HG03575 (cell line): ENCODE measurements around the gene GBX1.

Experiments used
- ATAC-seq: cut with Tn5 transposase; IDR thresholded peaks from one replicate; pipeline ENCODE4 v1.9.1; 2021; ENCODE audit not compliant: unreplicated experiment, insufficient number of reproducible peaks, low FRiP score; ENCODE audit errors: extremely low read depth

GBX1 gene

DNA sequence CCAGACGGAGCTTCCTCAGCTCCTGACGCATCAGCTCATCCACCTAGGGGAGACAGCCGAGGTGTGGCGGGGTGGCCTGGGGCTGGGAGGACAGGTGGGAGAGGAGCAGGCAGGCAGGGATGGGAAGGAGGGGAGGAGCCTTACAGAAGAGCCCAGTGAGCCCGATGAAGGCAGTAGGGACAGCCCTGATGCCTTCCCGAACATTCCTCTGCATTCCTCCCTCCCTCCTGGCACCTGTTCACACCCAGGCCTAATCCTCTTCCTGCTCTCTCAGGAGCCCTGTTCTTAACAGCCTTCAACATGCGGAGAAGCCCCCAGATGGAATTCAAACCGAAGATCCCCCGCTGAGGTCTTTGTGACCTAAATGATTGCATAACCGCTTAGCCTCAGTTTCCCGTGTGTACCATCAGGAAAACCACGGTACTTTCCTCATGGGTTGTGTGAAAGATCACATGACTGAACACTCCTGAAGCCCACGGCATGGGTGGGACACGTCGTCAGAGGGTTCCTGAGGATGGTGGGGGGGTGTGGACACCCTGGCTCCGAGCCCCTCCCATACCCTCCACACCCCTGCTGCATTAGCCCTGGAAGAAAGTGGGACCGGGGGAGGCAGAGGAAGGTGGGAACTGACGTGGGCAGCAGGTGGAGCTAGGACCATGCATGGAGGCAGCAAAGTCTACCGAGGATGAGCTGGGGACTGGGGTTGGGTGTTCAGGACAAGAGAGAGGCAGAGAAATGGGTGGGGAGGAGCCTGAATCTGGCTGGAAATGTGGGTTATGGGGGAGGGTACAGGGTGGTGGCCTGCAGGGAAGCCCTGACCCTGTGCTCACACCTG, 28.3 kb upstream of the GBX1 start:
- no peak for ATAC-seq

DNA sequence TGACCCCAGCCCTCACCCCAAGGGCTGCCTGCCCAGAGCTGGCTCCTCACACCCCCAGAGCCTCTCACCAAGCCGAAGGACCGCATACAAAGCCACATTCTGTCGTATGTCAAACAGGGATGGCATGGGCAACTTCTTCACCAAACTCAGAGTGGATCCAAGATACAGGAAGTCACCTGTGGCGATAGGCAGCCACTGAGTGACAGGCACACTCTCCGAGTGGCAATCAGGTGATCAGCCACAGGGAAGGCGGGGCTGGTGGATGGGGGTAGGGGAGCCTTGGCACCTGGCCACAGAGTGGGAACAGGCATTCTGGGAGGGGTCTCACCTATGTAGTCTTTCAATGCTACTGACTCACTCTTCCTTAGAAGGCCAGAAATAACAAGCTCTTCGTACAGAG, 26.7 kb upstream of the GBX1 start:
- ATAC-seq = no peak

DNA sequence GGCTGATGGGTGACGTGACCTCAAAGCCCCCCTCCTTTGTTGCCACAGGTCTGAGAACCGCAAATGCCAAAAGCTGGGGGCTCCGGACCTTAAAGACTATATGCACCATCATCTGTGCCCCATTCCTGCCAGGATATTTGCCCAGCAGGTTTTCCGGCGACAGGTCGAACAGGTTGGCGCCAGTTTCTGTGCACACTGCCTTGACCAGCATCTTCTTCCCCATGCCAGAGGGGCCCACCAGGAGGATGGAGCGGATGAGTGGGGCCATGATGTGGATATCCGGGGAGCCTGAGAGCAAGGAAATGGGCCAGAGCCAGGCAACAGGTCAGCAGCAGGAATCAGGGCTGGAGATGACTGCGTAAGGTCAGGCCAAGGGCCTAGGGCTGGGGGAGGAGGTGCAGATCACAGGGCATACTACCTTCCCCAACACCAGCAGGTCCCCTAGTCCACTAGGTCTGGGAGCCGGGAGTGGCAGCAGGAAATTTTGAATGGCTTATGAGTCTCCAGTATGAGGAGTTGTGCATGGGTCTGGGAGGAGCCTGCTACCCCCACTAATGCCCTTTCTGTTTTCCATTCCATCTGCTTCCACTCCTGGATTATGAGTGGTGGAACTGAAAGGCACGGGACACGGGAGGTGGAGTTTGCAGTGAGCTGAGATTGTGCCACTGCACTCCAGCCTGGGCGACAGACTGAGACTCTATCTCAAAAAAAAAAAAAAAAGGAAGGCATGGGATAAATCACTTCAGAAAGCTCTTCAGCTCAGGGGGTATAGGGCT, 25.9 kb upstream of the GBX1 start:
- ATAC-seq = no peak

DNA sequence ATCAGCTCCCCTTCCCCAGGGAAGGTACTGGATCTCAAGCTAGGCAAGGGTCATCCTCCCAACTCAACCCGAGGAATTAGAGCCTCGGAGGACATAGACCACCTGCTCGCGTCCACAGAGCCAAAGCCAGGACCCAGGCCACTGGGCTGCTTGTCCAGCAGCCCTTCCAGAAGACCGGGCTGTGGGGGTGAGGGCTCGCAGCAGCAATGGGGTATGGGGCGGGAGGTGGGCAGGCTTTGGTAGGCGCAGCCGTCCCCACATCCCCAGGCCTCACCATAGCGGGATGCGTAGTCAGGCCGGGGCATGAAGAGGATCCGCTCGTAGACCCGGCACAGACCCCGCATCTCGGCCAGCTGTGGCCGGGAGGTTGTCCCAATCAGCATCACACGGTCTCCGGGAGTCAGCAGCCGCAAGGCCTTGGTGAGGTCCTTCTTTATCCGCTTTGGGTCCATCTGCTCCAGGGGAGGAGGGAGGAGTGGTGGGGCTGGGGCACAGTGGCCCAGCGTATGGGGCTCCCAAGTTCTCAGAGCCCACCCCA, 24.6 kb upstream of the GBX1 start:
- ATAC-seq = no peak

DNA sequence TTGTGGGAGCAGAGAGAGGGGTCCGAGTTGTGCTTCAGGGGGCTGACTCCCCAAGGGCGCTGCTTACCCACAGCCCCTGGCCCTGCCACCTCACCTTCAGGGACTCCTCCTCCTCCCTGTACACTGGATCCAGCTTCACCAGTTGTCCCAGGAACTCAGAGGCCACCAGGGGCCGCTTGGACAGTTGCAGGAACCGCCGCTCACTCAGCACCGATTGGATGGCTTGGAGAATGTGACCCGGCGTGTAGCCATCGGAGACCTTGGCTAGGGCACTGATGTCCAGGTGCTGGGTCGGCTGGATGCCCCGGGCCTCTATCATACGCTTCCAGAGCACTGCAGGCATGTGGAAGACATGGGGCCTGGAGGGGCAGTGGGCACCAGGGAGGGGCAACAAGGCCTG, 24.1 kb upstream of the GBX1 start:
- ATAC-seq = no peak

DNA sequence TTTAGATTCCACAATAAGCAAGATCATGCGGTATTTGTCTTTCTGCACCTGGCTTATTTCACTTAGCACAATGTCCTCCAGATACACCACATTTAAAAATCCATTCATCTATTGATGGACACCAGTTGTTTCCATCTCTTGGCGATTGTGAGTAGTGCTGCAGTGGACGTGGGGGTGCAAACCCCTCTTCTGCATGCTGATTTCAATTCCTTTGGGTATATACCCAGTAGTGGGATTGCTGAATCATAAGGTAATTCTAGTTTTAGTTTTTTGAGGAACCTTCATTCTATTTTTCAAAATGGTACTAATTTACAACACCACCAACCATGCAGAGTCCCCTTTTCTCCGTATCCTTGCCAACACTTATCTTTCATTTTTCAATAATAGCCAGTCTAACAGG, 21.5 kb upstream of the GBX1 start:
- no peak for ATAC-seq

DNA sequence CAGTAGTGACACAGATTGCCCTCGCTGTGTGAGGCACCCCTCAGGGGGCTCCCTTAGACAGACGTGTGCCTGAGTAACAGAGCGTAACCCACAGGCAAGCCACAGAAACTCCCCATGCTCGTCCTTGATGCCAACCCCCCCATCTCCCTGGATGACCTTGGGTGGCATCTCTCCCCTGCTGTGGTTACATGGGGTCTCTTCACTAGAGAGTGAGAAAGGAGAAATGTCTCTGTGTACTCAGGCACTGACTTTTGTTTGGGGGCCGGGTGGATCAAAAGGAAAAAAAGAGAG, 20.7 kb upstream of the GBX1 start:
- no peak for ATAC-seq

DNA sequence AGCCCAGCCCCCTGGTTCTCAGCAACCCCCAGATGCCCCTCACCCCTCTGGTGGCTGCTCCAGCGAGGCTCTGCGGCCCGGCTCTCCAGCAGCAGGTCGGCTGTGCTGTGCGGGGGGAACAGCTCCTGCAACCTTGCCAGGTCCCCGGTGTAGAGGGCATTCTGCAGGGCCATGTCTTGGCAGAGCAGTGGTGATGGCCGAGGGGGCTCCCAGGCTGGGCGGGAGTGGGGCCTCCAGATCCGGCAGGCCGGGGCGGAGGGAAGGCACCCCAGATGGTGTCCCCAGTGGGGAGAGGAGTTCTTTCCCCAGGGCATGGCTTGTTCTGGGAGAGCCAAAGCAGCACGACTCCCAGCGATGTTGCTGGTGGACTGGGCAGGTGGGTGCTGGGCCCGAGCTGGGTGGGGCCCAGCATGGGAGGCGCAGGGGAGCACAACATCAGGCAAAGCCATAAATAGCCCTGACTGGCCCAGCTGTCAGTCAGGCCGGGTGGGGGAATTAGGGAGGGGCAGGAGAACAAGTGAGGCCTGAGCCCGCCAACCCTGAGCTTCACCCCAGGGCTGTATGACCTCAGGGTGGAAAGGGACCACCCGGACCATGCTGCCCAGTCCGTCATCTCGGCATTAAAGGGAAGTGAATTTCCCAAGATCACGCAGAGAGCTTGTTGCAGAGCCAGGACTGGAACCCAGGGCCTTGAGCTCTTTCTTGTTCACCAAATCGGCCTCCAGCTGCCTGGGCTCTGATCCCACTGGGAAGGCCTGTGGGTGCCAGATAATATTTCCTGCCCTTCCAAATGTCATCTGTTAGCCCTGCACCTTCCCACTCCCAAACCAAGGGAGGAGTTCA, 20.1 kb upstream of the GBX1 start:
- ATAC-seq = no peak

DNA sequence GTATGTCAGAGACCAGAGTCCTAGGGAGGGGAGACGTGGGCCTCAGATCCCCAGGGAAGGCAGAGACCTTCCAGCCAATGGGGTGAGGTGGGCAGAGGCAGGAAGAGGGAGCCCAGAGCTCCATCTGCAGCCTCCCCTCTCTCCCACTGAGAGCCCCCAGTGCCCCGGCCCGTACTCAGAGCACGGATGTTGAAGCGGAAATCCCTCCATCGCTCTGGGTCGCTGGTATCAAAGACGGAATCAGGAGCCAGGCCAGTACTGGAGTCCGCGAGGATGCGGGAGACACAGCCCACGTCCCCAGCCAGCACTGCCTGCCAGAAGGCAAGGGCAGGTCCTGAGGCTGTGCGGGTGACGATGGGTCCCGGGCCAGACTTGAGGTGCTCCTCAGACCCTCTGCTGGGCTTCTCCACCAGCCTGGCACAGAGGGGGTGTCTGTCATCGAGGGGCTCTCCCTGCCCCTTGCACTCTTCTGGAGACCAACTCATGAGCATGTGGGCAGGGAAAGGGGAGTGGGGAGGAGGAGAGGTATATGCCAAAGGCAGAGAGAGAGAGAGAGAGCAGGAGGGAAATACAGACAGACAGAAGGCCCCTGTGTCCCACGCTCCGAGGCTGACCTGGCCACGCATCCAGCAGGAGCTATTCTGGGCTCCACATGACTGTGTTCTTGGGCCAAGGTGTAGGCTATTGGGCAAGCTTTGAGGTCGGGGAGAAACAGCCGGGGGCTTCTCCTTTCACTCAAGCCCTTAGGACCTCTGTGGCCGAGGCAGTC, 19.3 kb upstream of the GBX1 start, which contains the start of gene ASB10:
Gene ASB10, minus strand, starts transcription at position 611 of the 769 bp plus-strand sequence. Its CDS starts 120 bp downstream, at position 491.
- ATAC-seq = no peak

DNA sequence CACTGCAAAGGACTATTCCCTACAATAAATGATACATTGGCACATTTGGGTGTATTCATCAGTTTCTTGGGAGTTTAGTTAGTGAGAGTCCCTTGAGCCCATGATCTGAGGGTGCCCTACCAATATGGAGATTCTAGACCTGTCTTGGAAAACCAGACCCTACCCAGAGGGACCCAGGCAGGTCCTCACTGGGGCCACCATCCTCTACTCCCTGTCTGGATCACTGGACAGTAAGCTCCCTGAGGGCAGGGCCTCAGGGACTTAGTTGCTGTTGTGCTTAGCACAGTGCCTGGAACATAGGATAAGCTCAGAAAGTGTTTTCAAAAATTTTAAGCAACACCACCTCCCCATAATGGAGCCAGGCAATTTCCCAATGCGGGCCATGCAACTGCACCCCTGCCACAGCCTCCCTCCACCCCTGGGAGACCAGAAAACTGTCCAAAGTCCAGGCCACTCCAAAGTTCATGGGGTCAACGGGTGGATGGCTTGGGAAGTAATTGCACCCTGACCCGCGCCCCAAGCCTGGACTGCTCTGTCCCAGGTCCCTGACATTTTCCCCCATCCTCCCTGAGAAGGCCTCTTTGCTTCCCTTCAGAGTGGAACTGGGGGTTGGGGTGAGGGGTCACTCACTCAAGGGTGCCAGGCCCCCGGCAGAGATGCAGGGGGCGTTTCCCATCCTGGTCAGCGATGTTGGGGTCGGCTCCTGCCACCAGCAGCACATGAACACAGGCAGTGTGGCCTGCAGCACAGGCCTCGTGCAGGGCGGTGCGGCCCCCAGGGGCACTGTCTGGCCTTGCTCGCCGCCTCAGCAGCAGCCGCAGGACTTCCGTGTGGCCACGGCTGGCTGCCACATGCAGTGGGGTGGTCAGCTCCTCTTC, 18.5 kb upstream of the GBX1 start:
- ATAC-seq = no peak

DNA sequence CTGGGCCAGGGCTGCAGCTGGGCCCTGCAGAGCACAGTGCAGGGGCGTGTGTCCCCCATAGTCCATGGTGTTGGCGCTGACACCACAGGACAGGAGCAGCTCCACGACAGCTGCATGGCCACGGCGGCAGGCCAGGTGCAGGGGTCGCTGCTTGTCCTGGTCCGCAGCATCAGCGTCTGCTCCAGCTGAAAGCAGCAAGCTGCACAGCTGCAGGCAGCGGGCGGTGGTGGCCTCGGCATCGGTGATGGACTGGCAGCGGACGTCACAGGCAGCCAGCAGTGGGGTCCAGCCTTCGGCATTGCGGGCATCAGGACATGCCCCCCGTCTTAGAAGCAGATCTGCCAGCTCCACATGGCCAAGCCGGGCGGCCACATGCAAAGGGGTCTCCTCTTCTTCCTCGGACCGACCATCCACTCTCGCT, 13.5 kb upstream of the GBX1 start:
- ATAC-seq = no peak

DNA sequence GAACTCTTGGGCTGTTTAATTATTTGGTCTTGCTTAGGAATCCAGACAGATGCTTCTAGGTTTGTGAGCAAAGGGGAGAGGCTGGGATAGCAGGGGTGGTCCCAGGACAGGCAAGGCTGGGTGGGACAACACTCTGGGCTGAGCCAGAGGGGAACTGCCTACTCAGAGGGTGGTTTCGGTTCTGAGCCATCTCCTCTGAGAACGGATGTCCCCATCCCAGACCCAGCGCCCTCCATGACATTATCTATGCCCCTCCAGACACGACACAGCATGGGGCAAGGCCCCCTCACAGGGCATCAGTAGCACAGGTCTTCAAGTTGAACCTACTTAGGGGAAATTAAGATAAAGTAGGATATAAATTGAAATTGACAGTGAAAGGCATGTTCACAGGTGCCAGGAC, 12.5 kb upstream of the GBX1 start:
- no peak for ATAC-seq

DNA sequence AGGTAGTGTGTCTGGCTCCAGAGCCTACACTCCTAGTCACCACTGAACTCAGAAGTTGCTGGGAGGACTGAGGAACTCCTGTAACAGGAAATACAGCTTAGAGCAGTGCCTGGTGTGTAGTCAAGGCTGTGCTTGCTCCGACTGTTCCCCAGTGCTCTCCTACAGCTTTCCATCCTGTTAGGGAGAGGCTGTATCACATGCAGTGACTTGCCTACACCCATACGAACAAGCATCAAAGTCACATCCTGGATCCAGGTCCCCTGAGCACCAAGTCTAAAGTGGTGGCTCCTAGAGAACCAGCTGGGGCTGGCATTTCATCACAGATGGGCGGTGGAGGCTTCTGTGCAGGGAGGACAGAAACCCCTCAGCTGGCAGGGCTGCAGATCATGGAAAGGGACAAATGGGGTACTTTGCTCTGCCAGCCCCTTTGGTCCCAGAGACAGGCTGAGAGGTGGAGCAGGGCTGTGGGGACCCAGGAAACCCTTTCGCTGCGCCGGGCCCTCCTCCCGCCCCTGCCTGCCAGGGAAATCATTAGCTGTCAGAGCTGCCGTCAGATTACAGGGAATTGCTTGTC, 11.9 kb upstream of the GBX1 start:
- no peak for ATAC-seq

DNA sequence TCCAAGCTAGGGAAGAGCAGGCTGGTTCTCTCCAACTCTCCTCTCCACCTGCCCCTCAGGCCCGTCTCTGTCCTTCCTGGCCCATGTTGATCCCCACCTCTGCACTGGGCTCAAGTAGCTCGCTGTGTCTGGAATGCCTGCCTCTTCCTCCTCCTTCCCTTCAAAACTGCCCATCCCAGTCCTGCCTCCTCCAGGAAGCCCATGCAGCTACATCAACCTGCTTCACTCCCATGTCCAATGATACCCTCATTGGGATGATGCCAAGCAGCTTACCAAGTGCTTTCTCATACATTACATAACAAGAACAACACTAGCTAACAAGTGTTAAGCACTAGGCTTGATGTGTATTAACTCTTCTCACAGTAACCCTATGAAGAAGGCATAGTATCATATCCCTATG, 11.3 kb upstream of the GBX1 start:
- ATAC-seq = no peak

DNA sequence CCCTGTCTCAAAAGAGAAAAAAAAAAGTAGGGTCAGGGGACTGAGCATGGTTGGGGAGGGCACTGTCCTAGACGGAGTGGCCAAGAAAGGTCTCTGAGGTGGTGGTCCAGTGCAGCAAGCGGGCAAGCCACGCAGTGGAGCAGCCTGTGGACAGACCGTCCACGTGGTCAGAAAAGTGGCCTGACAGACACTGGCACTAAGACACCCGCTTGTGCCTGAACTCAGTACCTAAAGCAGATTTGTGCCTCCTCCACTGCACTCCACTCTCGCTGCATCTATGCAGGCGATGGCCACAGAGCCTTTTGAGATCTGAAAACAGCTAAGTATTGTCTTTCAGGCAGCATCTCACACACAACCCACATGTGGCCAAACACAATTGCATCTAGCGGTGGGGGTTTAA, 10.7 kb upstream of the GBX1 start:
- ATAC-seq = no peak

DNA sequence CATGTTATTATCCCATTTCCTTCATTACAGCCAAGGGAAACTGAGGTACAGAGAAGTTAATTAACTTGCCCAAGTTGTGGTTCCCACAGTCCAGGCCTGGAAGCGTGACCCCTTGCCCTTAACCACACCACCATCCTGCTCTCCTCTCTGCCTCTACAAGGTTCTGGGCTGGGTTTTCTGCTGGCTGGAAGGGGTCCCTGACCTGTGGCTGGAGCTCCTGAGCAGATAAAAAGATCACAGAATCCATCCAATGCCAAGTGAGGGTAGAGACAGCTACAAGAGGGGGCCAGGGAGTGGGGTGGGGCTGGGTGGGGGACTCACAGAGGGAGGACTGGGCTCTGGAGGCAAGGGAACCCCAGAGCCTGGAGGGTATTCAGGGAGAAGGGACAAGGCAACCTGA, 9.8 kb upstream of the GBX1 start:
- no peak for ATAC-seq

DNA sequence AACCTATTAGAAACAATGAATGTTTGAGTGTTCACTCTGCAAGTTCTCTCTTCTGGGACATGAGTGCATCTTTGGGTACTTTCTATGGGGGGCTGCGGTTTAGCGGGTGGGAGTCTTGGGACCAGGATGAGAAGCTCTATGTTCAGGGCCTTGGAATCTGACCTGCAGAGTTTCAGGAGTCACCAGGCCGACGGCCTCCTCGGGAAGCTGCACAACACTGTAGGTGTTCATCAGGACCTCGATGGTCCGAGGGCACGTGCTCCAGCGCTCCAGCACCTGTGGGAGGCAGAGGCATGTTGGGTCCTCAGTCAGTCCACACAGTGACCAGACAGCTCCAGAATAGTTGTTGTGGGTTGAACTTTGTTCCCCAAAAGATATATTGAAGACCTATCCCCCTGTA, 8.9 kb upstream of the GBX1 start:
- ATAC-seq = no peak
